HTR-8/SVneo (cell line): ENCODE results near the gene NPIPB13.
"Not testable (repeated sequence)": the region's sequence is repeated elsewhere in the genome, so short reads cannot be mapped to it uniquely, and the experiment has no call there.

ENCODE experiments used
- DNase-seq: peaks from one replicate; pipeline ENCODE4 v3.0.0; 2011; ENCODE audit warnings: low spot score, mixed read lengths; ENCODE audit not compliant: insufficient read length
- FAIRE-seq: peaks from 2 replicates; lab custom pipeline; 2011; peaks lifted over from hg19 to GRCh38; lab: Jason Lieb, UNC

Gene NPIPB13

DNA sequence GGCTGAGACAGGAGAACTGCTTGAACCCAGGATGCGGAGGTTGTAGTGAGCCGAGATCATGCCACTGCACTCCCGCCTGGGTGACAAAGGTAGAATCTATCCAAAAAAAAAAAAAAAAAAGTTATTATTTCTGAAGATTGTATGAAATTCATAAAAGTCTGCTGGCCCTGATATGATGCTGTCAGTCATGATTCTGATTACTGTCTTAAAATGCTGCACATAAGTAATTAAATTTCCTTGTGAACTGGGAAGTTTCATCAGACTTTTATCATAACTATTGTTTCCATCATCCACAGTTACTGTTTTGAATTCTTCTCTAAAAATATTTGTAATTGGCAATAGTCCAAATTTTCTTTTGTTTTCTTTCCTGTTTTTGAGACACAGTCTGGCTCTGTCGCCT lies at the start of gene NPIPB13:
TSS of gene NPIPB13 (minus strand) at position 101 of the 400 bp plus-strand sequence. CDS start 2,906 bp downstream, outside the sequence.
- DNase-seq, FAIRE-seq: not testable (repeated sequence)

DNA sequence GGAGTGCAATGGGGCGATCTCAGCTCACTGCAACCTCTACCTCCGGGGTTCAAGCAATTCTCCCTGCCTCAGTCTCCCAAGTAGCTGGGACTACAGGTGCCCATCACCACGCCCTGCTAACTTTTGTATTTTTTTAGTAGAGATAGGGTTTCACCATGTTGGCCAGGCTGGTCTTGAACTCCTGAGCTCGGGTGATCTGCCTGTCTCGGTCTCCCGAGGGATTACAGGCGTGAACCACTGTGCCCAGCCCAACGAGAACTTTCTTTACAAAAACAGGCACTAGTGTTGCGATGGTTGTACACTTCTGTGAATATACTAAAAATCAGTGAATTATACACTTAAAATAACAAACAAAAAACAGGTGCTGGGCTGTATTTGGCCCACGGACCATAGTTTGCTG lies 34.1 kb upstream of the NPIPB13 start:
- not testable (repeated sequence) for FAIRE-seq

DNA sequence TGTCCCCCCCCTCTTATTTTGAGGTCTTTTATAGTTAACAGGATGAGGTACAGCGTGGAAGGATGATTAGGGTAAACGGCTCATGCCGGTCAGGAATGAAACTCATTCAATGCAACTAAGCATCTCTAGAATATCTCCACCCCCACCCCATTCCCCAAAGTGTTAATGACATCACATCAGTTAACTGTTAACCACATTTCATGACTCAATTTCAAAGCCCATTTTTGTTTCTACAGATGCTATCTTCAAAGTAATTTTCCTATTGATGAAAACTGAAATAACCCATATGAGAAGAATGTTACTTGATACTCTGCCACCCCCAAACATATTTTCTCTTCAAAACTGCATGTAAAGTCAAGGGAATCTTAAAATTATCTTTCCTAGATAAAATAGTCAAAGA lies 30.2 kb upstream of the NPIPB13 start:
- DNase-seq, FAIRE-seq: not testable (repeated sequence)

More for the DNA sequence above, 34.1 kb upstream of the NPIPB13 start:
- DNase-seq = not testable (repeated sequence)

DNA sequence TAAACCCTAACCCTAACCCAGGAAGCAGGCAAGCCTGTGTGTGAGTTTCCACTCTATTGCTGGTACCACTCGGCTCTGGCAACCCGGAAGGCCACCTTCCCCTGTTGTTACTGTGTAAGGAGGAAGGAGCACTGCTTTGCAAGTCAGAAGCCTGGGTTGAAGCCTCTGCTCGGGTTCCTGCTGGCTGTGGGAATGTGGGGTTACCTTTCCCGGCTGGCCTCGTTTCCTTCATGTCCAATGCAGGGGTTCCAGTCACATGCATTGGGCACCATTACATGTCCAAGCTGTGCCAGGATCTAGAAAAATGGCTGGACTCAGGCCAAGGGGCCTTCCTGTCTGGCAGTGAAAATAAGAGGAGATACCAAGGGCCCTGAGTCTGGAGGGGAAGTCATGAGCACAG lies 31.2 kb downstream of the NPIPB13 start:
- not testable (repeated sequence) for DNase-seq, FAIRE-seq

DNA sequence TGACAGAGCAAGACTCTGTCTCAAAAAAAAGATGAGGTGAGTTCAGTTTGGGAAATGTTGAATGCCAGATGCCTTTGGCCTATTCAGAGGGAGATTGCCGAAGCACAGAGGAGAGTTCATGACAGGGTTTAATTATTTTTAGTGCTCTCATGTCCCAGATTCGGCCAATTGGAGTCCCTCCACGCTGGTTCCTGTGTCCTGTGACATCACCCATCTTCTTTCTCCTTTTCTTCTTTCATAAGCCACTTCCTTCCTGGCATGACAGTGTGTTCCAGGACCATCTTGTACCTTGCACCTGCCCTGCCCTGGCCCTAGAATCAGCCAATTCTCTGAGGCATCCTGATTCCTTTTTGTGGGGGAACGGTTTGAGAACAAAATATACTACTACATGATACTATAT lies 36.9 kb downstream of the NPIPB13 start:
- not testable (repeated sequence) for FAIRE-seq

DNA sequence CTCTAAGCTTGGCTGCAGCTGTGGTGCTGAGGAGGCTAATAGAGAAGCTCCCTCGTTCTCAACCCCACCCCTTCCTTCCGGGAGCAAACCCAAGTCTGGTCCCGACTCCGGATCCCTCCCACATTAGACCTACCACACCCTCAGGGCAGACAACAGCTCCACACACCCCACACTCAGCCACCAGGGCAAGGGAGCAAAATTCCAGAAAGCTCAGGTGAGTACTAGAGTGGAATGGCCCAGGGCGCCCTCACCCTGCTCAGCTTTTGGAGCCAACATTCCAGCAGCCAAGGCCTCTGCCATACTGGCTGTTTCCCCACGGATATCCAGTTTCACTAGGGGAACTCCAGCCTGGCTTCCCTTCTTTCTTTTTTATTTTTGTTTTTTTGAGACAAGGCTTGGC lies 39.2 kb downstream of the NPIPB13 start:
- DNase-seq, FAIRE-seq: not testable (repeated sequence)

More for the DNA sequence above, 36.9 kb downstream of the NPIPB13 start:
- DNase-seq = not testable (repeated sequence)

DNA sequence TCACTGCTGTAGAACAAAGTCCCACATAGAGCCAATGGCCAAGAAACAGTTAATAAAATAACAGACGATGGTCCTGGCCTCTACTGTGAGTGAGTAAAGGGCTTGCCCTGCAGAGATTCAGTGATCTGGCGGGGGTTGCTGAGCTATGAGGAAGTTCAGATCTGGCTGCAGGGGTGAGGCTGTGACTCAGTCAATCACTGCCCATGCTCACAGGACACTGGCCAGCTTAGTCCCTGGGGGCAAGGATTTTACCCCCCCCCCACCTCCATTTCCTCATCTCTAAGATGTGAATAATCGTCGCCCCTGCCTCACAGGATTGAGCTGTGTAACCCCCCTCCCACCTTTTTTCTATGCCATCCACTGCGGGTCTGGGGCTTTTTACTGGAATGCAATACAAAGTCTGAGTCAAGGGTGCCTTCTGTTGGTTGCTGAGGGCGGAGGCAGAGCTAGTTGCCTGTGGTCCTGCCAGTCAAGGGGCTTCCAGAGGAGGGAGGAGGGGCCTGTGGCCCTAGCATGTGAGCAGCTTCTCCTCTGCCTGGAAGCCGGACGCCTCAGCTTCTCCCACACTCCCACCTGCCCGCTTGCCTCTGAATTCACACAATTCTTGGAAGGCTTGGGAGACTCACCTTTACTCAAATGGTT lies 41.1 kb downstream of the NPIPB13 start:
- not testable (repeated sequence) for DNase-seq
- peak; percentile 51 for FAIRE-seq

DNA sequence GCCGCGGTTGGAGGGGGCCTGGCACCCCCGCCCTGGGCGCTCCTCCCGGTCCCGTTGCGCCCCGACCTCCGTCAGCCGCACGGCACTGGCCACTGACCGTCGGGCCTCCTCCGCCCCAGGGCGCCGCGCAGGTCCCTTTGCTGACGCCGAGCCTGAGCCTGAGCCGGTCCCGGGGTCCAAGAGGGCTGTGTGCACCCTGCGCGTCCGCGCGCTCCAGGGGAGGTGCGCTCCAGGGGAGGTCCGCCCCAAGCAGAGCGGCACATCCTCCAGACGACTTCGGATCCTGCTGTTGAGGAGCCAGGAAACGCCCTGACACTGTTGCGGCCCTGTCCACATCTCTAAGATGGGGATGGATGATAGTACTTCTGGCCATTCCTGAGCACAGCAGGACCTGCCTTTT lies 42.0 kb downstream of the NPIPB13 start:
- DNase-seq, FAIRE-seq: not testable (repeated sequence)

DNA sequence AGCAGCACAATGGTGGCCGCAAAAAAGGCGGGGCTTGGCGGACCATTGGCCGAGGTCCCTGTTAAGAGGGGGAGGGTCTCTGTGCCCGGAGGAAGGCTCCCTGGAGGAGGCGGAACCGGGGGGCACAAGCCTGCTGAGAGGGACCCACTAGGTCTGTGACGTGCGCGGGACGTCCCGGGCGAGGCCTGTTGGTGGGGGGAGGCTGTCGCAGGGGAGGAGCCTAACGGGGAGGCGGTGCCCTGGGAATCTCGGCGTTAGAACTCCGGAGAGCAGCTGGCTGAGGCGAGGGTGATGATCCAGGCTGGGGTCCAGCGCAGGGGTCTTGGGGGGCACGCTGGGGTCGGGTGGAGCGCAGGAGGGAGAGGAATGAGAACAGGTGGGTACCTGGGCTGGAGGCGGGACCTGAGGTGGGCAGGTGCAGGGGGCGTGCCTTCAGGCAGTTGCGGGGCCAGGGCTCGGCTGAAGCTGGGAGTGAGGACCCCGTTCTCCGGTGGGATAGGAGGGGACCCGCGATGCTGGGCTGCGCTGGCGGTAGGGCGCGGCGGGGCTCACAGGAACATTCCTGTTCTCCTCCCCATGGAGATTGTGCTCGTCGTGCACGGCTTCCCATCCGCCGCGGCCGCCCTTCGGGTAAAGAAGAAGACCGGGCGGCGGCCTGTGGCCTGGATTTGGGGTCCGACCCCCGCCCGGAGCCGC lies 42.6 kb downstream of the NPIPB13 start:
- FAIRE-seq, DNase-seq: not testable (repeated sequence)

DNA sequence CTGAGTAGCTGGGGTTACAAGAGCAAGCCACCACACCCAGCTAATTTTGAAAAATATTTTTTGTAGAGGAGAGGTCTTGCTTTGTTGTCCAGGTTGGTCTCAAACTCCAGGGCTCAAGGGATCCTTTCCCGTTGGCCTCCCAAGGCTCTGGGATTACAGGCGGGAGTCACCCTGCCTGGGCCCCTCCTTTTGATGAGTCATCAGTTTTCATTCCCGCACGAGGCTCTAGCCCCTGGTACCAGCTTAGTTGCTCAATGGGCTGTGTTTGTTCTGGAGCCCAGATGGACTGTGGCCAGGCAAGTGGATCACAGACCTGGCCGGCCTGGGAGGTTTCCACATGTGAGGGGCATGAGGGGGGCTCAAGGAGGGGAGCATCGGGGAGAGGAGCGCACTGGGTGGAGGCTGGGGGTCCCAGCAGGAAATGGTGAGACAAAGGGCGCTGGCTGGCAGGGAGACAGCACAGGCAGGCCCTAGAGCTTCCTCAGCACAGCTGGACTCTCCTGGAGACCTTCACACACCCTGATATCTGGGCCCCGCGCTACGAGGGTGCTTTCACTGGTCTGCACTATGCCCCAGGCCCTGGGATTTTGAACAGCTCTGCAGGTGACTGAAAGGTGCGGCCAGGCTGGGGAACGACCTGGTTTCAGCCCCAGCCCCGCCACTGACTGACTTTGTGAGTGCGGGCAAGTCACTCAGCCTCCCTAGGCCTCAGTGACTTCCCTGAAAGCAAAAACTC lies 48.5 kb downstream of the NPIPB13 start:
- DNase-seq, FAIRE-seq: not testable (repeated sequence)

DNA sequence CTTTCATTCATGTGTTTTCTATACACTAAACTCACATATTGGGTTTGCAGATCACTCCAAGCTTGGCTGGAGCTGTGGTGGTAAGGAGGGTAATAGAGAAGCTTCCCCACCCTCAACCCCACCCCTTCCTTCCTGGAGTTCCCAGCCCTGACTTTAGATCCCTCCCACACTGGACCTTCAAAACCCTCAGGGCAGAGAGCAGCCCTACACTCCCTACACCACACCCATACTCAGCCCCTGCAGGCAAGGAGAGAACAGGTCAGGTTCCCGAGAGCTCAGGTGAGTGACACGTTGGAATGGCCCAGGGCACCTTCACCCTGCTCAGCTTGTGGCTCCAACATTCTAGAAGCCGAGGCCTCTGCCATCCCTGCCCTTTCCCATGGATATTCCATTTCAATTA lies 49.2 kb downstream of the NPIPB13 start, which contains the start of gene SULT1A3:
TSS of gene SULT1A3 (plus strand) at position 207 of the 400 bp plus-strand sequence. CDS start 1,474 bp downstream, outside the sequence.
- not testable (repeated sequence) for DNase-seq, FAIRE-seq
